IPS-NIHi7 (cell line): ENCODE data around the gene ADGRD2.

ENCODE experiments used
- DNase-seq: peaks from one replicate; pipeline ENCODE4 v3.0.0; 2012; ENCODE audit warnings: mixed read lengths; ENCODE audit errors: extremely low spot score

The ADGRD2 gene

DNA sequence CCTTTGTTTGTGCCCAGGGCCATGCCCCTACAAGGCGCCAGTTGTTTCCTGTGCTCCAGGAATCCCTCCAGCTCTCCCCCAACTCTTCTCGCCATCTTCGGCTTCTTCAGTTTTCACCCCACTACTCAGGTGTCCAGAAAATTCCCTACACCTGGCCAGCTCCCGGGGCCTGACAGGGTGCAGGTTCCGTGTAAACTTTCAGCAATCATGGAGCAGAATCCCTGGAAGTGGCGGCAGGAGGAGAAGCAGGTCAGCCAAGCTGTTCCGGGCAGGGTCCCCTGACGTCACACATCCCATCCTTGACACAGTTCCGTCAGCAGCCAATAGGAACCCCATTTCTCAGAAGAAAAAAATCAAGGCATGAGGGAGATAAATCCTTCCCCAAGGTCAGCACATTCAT is 12.2 kb upstream of the ADGRD2 start:
- DNase-seq = no peak

DNA sequence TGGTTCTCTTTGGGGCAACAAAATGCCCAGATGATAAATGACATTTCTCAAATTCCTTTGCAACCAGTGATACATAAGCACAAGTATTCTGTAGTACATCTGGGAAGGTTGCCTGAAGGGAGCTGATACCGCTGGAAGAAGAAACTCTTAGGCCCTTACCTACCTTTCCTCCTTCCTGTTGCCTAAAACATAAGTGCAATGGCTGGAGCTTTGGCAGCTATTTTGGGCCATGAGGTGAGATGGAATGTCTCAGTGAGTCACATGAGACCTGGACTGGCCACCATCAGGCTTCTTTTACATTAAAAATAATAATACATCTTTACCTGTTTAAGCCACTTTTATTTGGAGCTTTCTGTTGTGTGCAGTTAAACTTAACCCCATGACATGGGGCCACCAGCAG is 11.2 kb upstream of the ADGRD2 start:
- no peak for DNase-seq

DNA sequence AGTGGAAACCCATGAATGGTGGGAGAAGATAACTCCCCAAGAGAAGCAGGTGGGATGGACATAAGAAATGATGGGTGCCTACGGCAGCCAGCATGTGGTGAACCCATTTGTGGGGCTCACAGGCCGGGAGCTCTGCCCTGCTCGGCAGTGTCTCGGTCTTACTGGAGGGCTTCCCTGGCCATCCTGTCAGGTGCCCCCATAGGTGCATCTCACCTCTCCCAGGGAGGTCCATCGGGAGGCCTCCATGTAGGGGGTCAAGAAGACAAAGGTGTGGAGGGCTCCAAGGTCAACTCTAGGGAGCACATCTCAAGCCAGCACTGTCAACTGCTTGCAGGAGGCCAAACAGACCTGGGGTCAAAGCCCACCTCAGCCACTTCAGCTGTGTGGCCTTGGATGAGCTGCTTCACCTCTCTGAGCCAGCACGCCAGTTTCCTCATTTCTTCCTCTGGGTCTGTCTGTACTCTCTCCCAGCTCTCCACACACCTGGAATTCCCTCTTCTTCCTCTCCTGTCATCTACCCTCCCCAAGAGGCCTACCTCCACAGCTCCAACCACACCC is 10.5 kb upstream of the ADGRD2 start:
- no peak for DNase-seq

DNA sequence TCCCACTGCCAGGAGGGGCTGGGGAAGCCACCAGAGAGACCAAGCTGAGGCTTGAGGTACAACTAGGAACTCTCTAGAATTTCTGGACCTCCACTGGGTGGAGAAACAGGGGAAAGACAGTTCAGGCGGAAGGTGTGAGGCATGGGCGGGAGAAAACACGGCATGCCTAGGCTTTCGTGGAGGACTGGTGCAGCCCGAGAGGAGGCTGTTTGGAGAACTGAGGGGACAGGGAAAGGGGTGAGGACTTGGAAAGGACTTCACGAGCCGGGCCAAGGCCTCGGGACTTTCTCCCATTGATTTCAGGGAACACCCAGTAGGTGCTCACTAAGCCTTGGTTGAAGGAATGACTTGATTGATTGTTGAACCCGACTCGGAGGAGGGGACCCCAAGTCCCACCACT is 9.5 kb upstream of the ADGRD2 start:
- DNase-seq = no peak

DNA sequence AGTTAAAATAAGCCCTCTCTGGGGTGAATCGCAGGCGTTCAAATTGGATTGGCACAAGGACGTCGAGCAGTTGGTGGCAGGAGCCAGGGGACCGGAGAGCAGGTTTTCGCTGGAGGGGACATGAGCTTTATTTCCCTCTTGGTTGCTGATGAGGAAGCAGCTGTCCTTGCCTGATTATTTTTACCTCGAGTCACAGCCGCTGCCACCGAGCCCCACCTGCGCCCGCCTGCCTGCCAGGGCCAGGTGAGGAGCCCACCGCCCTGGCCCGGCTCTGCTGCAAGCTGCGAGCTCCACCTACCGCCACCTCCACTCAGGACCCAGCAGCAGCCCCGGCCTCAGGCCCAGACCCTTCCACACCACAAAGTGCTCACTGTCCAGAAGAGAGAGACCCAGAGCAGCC is 9.0 kb upstream of the ADGRD2 start:
- no peak for DNase-seq

DNA sequence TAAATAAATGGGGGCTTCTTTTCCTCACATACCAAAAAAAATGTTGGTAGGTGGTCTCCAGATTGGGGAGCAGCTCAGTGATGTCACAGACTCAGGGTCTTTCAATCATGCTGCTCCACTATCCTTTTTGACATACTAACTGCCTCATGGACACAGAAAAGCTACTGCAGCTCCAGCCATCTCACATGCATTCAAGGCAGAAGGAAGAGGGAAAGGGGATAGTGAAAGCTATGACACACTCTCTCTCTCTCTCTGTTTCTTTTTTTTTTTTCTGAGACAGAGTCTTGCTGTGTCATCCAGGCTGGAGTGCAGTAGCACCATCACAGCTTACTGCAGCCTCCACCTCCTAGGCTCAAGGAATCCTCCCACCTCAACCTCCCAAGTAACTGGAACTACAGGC is 7.9 kb upstream of the ADGRD2 start:
- no peak for DNase-seq

DNA sequence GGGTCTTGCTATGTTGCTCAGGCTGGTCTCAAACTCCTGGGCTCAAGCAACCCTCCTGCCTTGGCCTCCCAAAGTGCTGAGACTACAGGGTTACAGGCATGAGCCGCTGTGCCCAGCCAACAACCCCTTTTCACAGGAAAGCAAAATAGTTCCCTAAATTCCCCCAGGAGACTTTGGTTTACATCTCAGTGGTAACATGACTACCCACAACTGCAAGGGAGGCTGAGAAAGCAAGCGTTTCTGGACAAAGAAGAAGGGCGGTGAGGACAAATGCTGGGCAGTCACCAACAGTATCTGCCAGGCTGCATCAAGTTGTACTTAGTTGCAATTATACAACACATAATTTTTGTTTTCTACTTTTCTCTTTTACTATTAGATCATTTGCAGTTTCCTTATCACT is 7.4 kb upstream of the ADGRD2 start:
- no peak for DNase-seq

DNA sequence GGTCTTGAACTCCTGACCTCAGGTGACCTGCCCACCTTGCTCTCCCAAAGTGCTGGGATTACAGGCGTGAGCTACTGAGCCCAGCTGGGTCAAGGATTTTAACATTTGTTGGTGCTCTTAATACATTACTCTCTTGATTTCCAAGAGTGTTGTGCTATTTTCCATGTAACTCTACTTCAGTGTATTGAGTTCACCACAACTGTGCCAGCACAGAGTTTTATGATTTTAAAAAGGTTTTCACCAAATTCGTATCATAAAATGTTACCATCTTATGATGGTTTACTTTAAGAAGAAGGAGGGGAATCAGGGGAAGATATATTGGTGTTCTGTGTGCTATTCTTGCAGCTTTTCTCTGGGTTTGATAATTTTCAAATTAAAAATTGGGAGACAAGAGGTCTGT is 6.6 kb upstream of the ADGRD2 start:
- DNase-seq = no peak

DNA sequence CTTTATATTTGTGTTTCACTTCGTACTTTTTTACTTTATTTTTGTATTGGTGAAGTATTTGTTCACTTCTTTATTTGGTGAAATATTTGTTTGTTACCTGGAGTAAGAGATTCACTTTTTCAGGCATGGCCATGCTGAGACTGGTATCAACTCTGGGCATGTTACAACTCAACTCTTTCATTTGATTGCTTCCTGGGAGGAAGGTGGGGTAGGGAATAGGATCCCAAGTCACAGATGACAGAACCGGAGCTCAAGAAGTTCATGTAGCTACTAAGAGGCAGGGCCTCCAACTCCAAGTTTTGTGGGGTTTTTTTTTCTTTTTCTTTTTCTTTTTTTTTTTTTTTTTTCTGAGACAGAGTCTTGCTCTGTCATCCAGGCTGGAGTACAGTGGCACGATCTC is 6.1 kb upstream of the ADGRD2 start:
- DNase-seq = no peak

DNA sequence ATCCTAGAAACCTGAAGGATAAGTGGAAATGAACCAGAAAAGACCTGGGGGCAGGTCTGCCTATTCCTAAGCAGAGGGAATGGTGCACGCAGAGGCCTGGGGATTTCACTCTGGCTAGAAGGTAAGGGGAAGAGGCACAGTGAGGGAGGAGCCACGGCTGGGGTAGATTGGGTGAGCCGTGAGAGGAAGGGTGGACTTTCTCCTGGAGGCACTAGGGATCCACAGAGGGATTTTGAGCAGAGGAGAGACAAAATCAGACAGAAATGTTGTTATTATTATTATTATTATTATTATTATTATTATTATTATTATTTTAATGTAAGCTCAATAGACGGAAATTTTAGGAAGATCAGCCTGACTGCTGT is 3.0 kb upstream of the ADGRD2 start:
- no peak for DNase-seq

DNA sequence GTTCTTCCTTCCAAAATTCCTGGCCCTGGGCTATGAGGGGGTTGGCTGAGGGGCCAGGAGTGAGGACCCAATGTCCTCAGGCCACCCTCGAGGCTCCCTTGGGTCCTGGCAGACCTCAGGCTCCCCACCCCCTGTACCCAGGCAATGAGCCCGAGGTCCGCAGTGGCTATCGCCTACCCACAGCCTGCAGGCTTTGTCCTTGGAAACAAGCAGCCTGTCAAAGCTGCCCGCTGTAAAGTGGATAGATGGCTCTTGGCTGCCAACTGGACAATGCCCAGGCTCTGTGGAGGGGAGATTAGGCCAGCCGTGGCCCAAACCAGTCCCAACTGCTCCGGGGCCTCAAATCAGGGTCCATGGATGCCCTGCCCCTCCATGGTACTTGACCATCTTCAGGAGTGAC is 2.2 kb upstream of the ADGRD2 start:
- no peak for DNase-seq

DNA sequence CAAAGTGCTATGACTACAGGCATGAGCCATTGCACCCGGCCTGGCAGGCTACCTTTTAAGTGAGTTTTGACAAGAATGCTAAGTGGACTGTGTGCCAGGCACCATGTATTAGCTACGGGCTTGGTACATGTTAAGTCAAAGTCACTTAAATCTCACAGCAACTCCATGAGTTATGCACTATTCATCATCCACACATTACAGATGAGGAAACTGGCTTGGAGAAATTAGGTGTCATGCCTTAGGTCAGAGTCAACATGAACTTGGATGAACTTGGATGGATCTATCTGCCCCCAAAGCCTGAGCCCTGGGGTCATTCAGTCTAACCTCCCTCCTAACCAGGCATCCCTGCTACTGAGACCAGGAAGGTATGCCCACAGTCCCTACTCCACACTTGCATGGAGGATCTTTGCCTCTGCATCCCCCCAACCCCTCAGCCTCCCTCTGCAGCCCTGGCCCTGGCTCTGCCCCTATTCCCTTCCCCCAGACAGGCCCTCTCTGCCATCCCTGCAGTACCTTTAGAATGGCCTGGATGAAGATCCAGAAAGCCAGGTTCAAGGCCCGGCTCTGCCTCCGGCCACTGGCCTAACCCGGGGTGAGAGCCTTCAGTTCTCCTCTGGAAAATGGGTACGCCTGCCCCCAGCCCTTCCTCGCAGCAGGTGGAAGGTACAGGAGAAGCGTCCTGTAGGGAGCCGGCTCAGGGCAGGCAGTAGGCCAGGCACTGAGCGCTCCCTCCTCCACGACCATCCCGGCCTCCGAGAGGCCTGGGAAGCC is 685 bp upstream of the ADGRD2 start:
- DNase-seq = no peak

DNA sequence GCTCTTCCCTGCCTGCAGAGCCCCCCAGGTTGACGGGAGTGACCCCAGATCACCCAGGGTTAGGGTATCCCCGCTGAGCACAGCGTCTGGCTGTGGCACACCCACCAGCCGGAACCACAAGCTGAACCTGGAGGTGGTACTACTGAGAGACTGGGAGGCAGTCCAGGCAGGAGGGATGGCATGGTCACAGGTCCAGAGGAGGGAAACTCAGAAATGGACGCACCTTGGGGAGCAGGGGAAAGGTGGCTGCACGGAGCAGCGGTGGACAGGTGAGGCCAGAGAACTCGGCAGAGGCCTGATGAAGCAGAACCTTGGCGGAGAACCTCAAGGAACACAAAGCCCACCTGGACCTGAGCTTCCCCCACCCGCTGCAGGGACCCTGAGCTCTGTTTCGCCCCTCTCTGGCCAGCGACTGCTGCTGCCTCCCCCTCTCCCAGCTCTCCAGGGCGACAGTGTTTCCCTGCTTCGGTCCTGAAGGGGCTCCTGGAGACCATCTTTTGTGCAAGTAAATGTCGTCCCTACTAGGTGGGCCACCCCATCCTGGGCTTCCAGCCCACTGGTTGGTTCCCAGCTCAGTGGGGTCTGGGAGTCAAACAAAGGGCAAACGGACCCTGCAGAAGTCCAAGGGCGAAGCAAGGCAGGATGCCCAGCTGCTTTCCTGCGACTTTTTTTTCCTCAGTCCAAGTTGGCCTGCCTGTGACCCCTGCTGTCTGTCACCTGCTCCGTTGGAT is 845 bp downstream of the ADGRD2 start:
- no peak for DNase-seq

DNA sequence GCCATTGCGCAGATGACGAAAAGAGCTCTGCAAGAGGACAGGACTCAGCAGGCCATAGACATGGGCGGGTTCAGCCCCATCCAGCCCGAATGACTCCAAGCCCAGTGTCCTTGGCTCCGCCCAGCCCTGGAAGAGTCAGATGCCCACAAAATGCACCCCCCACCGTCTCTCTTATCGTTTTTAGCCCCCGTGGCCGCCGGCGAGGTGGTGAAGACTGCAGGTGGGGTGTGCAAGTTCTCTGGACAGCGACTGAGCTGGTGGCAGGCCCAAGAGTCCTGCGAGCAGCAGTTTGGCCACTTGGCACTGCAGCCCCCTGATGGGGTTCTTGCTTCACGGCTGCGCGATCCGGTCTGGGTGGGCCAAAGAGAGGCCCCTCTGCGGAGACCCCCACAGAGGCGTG is 2.1 kb downstream of the ADGRD2 start:
- no peak for DNase-seq

DNA sequence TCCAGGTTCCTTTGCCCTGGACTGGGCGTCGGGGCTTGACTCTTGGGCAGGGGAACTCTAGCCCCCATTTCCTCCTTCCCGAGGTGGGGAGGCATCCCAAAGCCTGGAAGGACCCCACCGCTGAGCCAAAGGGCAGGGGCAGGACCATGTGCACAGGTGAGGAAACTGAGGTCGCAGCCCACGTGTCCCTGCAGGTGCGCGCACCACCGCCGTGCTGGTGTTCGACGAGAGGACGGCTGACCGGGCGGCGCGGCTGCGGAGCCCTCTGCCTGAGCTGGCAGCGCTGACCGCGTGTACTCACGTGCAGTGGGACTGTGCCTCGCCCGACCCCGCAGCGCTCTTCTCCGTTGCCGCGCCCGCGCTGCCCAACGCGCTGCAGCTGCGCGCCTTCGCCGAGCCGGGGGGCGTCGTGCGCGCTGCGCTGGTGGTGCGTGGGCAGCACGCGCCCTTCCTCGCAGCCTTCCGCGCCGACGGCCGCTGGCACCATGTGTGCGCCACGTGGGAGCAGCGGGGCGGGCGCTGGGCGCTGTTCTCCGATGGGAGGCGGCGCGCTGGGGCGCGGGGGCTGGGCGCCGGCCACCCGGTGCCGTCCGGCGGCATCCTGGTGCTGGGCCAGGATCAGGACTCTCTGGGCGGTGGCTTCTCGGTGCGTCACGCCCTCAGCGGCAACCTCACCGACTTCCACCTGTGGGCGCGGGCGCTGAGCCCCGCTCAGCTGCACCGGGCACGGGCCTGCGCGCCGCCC is 2.8 kb downstream of the ADGRD2 start:
- no peak for DNase-seq

DNA sequence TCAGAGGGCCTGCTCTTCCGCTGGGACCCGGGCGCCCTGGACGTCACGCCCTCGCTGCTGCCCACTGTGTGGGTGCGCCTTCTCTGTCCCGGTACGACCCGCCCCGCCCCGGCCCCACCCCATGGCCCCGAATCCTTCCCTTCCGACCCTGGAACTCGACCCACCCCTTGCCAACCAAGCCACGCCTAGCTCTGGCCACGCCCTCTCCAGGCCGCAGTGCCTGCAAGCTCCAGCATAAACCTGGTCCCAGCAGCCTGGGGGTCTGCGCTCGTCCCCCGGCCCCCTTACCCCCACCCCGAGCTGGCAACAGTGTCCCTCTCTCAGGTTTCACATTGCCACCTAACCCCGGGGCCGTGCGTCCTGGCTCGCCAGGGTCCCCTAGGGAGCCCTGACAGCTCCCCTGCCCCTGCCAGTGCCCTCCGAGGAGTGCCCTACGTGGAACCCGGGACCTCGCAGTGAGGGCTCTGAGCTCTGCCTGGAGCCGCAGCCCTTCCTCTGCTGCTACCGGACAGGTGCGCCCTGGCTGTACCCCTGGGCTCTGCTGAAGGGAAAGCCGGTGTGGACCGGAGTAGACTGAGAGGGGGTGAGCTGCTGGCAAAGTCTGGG is 3.4 kb downstream of the ADGRD2 start:
- peak; percentile 83 for DNase-seq

DNA sequence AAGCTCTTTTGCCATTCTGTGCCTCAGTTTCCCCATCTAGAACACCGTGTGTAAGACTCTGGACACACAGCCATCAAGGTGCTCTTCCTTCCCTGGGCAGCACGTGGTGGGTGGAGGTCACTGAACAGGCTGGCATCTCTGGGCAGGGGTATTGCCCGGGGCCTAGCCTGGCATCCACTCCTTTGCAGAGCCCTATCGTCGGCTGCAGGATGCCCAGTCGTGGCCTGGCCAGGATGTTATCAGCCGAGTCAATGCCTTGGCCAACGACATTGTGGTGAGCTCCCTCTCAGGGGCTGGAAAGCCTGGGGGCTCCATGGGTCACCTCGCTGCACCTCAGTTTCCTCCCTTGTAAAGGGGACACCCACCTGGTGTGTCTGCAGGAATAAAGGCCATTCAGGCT is 4.0 kb downstream of the ADGRD2 start:
- DNase-seq = no peak

DNA sequence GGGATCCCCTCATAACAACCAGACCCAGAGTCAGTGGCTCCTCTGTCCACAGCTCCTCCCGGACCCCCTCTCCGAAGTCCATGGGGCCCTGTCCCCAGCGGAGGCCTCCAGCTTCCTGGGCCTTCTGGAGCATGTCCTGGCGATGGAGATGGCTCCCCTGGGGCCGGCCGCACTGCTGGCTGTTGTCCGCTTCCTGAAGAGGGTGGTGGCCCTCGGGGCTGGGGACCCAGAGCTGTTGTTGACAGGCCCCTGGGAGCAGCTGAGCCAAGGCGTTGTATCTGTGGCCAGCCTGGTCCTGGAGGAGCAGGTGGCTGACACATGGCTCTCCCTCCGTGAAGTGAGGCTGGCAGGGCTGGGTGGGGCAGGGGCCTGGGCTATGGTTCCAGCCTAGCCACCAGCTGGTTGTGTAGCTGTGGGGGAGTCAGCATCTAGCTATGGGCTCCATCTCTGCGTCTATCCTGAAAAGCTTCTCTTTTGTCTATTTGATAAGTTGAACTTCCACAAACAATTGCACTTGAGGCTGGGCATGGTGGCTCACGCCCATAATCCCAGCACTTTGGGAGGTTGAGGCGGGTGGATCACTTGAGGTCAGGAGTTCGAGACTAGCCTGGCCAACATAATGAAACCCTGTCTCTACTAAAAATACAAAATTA is 4.7 kb downstream of the ADGRD2 start:
- DNase-seq = no peak

DNA sequence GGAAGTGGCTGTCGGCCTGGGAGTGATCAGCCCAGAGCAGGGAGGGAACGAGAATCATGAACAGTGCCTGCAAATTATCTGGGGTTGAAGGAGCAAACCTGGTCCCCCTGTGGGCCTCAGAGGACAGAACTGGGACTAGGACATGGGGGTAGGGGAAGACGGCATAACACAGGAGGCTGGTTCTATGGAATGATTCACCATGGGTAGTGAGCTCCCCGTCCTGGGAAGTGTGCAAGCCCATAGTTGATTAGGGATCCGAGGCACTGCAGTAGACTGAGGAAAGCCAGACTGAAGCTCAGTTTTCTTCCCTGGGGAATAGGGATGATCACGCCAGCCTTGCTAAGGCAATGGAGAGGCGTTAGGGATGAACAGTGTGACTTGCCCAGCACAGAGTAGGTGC is 5.6 kb downstream of the ADGRD2 start:
- DNase-seq = no peak

DNA sequence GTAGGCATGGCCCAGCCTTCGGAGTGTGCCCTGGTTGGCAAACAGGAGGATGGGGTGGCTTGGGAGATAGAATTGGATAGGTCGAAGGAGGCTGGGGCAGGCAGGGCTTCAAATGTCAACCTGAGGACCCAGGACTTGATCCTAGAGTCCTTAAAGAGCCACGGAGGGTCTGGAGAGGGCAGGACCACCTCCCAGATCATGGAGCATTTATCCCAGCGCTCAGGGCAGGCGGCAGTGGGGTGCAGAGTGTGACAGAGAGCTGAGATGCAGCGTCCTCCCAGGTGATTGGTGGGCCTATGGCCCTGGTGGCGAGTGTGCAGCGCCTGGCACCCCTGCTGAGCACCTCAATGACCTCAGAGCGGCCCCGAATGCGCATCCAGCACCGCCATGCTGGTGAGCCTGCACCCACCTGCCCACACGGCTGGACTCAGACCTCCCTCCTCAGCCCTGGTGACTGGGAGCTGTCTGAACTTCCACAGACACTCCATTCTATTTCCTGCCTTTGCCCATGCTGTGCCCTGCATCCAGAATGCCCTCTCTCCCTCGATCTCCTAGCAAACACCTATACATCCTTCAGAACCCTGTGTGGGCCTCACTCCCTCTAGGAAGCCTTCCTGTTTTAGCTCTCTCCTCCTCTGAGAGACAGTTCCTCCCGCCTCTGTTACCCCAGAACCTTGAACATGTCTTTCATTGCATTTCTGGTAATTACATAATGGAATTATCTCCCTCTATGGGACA is 6.3 kb downstream of the ADGRD2 start:
- DNase-seq = no peak
